Natural killer cell (primary cell): ENCODE measurements around the gene TPPP3. TPM values are rescaled to one million over a fixed set of nuclear protein-coding genes. Genes with fewer than 3 reads are reported as not detected.

Source experiments
- ATAC-seq, 3 donors: fragments of 150-1000 bp in 2 of 3; fragments of 200-7000 bp in 1 of 3; cut with Tn5 transposase; 1 replicate in 1 of 3; 2 replicates in 2 of 3; pipeline ENCODE4 v1.10.0; 2021; ENCODE audit warnings: mild to moderate bottlenecking in 2 of 3, moderate library complexity in 2 of 3
- DNase-seq, 2 donors: peaks; one replicate each; pipeline versions ENCODE4 v3.0.0 to v3.0.0-alpha.2; 2013 to 2021; ENCODE audit warnings: mixed read lengths in 1 of 2
- H3K27ac ChIP-seq: one replicate; pipeline ENCODE4 v1.5.1; 2013; ENCODE audit warnings: mild to moderate bottlenecking, low read length
- H3K27me3 ChIP-seq: one replicate; pipeline ENCODE4 v1.6.1; 2013; ENCODE audit warnings: low read length; ENCODE audit not compliant: control insufficient read depth, insufficient read depth
- H3K36me3 ChIP-seq: one replicate; pipeline ENCODE4 v1.6.1; 2013; ENCODE audit warnings: low read length; ENCODE audit not compliant: control insufficient read depth, insufficient read depth
- H3K4me1 ChIP-seq: one replicate; pipeline ENCODE4 v1.6.1; 2013; ENCODE audit warnings: low read length; ENCODE audit not compliant: control insufficient read depth, insufficient read depth
- H3K4me3 ChIP-seq: one replicate; pipeline ENCODE4 v1.5.1; 2013; ENCODE audit warnings: low read length
- H3K9me3 ChIP-seq: one replicate; pipeline ENCODE4 v1.6.1; 2013; ENCODE audit warnings: low read length; ENCODE audit not compliant: control insufficient read depth, insufficient read depth
- H3K27ac Mint-ChIP-seq, 2 donors: one replicate each; pipeline ENCODE4 v1.8.0; 2022; ENCODE audit warnings: mild to moderate bottlenecking in 2 of 2, mixed read lengths in 2 of 2, moderate library complexity in 1 of 2
- H3K27me3 Mint-ChIP-seq, 2 donors: one replicate each; pipeline ENCODE4 v1.8.0; 2022; ENCODE audit warnings: low read depth in 2 of 2, mixed read lengths in 2 of 2
- H3K36me3 Mint-ChIP-seq: one replicate; pipeline ENCODE4 v1.8.0; 2022; ENCODE audit warnings: mixed read lengths
- H3K4me1 Mint-ChIP-seq, 2 donors: one replicate each; pipeline ENCODE4 v1.8.0; 2022; ENCODE audit warnings: mixed read lengths in 2 of 2
- H3K4me3 Mint-ChIP-seq: one replicate; pipeline ENCODE4 v1.8.0; 2022; ENCODE audit warnings: mild to moderate bottlenecking, moderate library complexity, mixed read lengths
- H3K9me3 Mint-ChIP-seq, 2 donors: one replicate each; pipeline ENCODE4 v1.8.0; 2022; ENCODE audit warnings: mixed read lengths in 2 of 2
- WGBS: methylation state at CpG from one replicate; pipeline ENCODE4 v1.1.7; 2013; ENCODE audit warnings: missing lambda C conversion rate; ENCODE audit not compliant: insufficient coverage; 5-methylcytosine and 5-hydroxymethylcytosine counted together
- intact Hi-C: fragments of 100-400 bp; cut with micrococcal nuclease; formaldehyde crosslinking; loops from one replicate; pipeline ENCODE4 v1.14.2; 2022
- total RNA-seq, 4 donors: library from RNA; stranded (reverse); fragments of 120-200 nt in 1 of 4; gene quantifications; one replicate each; pipeline versions ENCODE4 v1.2.3 to v1.2.4, GENCODE V29; 2013 to 2022
- TF ChIP-seq, protein P1 (sequence below): fragments of 200-600 bp; IDR thresholded peaks from one replicate; pipeline ENCODE4 v1.8.0; 2022; ENCODE audit warnings: antibody characterized with exemption

The TPPP3 gene
- total RNA-seq, 3 donors from 2014 or later (not counting 1 experiment from before 2014, with no cell fraction given): 0.66 to 3.0 (median 1.4) TPM

- Mint-ChIP-seq H3K4me1 (peaks cover 0 to 4% of the 10 kb centered on the region in 2 donors), H3K36me3 (no peaks in the 10 kb centered on the region), H3K27ac (no peak overlapping the region), H3K4me3 (no peak overlapping the region), H3K9me3 (no peaks in the 10 kb centered on the region), H3K27me3 (peaks cover 0 to 5% of the 10 kb centered on the region in 2 donors)
- Histone ChIP-seq H3K27me3 (no peaks in the 10 kb centered on the region), H3K4me3 (no peak overlapping the region), H3K27ac (no peak overlapping the region), H3K9me3 (no peaks in the 10 kb centered on the region), H3K36me3 (no peaks in the 10 kb centered on the region), H3K4me1 (no peaks in the 10 kb centered on the region)
- WGBS: 90% methylated on average over 8 of the region's 8 CpGs
- intact Hi-C loops: no loop called here
- ATAC-seq (no peak), DNase-seq (no peak)
- TF ChIP-seq, protein P1, sequence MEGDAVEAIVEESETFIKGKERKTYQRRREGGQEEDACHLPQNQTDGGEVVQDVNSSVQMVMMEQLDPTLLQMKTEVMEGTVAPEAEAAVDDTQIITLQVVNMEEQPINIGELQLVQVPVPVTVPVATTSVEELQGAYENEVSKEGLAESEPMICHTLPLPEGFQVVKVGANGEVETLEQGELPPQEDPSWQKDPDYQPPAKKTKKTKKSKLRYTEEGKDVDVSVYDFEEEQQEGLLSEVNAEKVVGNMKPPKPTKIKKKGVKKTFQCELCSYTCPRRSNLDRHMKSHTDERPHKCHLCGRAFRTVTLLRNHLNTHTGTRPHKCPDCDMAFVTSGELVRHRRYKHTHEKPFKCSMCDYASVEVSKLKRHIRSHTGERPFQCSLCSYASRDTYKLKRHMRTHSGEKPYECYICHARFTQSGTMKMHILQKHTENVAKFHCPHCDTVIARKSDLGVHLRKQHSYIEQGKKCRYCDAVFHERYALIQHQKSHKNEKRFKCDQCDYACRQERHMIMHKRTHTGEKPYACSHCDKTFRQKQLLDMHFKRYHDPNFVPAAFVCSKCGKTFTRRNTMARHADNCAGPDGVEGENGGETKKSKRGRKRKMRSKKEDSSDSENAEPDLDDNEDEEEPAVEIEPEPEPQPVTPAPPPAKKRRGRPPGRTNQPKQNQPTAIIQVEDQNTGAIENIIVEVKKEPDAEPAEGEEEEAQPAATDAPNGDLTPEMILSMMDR: no peak
These were observed 12.0 kb upstream of the TPPP3 start for GRCh38 chr16:67405336-67405735.

GRCh38 chr16:67404740-67405226, 11.5 kb upstream of the TPPP3 start:
- H3K4me3 ChIP-seq: no peak overlapping the region
- no peaks in the 10 kb centered on the region for H3K9me3 ChIP-seq
- Mint-ChIP-seq H3K36me3 (no peaks in the 10 kb centered on the region), H3K9me3 (no peaks in the 10 kb centered on the region), H3K4me3 (no peak overlapping the region), H3K4me1 (peaks cover 0 to 4% of the 10 kb centered on the region in 2 donors), H3K27me3 (peaks cover 0 to 5% of the 10 kb centered on the region in 2 donors), H3K27ac (no peak overlapping the region)
- 98% methylated on average over 5 of the region's 5 CpGs for WGBS
- no peak for DNase-seq
- no peaks in the 10 kb centered on the region for H3K27me3 ChIP-seq
- H3K4me1 ChIP-seq: no peaks in the 10 kb centered on the region
- no peak for ATAC-seq
- H3K36me3 ChIP-seq: no peaks in the 10 kb centered on the region
- intact Hi-C loops: no loop called here
- TF ChIP-seq, protein P1: no peak
- H3K27ac ChIP-seq: no peak overlapping the region

DNA sequence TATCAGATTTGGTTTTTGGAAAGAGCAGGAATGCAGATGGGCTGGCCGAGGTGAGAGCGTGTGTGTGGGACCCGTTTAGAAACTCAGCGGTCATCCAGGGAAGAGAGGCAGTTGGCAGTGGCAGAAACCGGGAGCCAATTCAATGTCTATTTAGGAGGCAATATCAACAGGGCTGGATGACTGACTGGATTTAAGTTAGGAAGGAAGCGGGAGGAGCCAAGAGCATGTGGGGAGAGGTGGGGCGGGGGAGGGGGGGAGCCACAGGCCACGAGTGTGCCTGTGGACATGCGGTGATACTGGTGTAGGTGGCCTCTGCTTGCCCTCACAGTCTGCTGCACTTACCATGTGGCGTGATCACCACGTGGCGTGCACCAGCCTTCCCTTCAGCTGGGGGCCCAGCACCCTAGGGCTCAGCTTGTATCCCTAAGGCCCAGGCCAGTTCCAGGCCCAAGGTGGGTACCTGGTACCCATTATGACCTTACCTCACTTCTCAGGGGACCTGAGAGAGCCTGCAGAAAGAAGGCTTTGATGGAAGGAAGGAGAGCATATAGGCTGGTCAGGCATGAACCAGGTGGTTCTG, 10.8 kb upstream of the TPPP3 start:
- Mint-ChIP-seq H3K9me3 (no peaks in the 10 kb centered on the region), H3K4me1 (peaks cover 0 to 9% of the 10 kb centered on the region in 2 donors), H3K4me3 (no peak overlapping the region), H3K27me3 (peaks cover 0 to 5% of the 10 kb centered on the region in 2 donors), H3K36me3 (no peaks in the 10 kb centered on the region), H3K27ac (no peak overlapping the region)
- Histone ChIP-seq H3K4me1 (peaks cover 5% of the 10 kb centered on the region), H3K36me3 (no peaks in the 10 kb centered on the region), H3K4me3 (no peak overlapping the region), H3K9me3 (no peaks in the 10 kb centered on the region), H3K27me3 (no peaks in the 10 kb centered on the region), H3K27ac (no peak overlapping the region)
- WGBS: 73% methylated on average over 12 of the region's 12 CpGs
- DNase-seq: no peak
- intact Hi-C loops: no loop called here
- ATAC-seq: no peak
- TF ChIP-seq, protein P1: no peak

GRCh38 chr16:67400901-67401300, 7.6 kb upstream of the TPPP3 start:
- no peak overlapping the region for H3K27ac Mint-ChIP-seq
- peaks cover 6% of the 10 kb centered on the region for H3K4me1 ChIP-seq
- no peak for DNase-seq
- TF ChIP-seq, protein P1: no peak
- no peaks in the 10 kb centered on the region for H3K36me3 ChIP-seq
- H3K4me3 Mint-ChIP-seq: no peak overlapping the region
- intact Hi-C loops: no loop called here
- no peaks in the 10 kb centered on the region for H3K9me3 ChIP-seq
- H3K4me3 ChIP-seq: no peak overlapping the region
- no peak for ATAC-seq
- H3K9me3 Mint-ChIP-seq: no peaks in the 10 kb centered on the region
- no peak overlapping the region for H3K27ac ChIP-seq
- H3K4me1 Mint-ChIP-seq: peaks cover 0 to 9% of the 10 kb centered on the region in 2 donors
- H3K27me3 Mint-ChIP-seq: peaks cover 0 to 10% of the 10 kb centered on the region in 2 donors
- H3K27me3 ChIP-seq: peaks cover 3% of the 10 kb centered on the region
- 91% methylated on average over 14 of the region's 14 CpGs for WGBS
- no peaks in the 10 kb centered on the region for H3K36me3 Mint-ChIP-seq
